ENCODE measurements around the gene EPG5. TPM values are rescaled to one million over a fixed set of nuclear protein-coding genes. Genes with fewer than 3 reads are reported as not detected.
A peak's percentile ranks its signal among the peaks of the same experiment; 100 is the strongest.

EPG5 gene
- total and polyA plus RNA-seq, 10 of the 15 experiments (the other 5 are each of a cell fraction or from before 2014, with no cell fraction given) = 1.9 to 27.7 (median 9.0) TPM

- BruUV-seq (replicated peaks) = no TSS peak
- 76% methylated on average over 8 of the region's 8 CpGs for WGBS (ENCODE audit: insufficient coverage, insufficient replicate concordance, low lambda C conversion rate, missing lambda C conversion rate)
- intact Hi-C loops (cut with micrococcal nuclease; ENCODE audit: unreplicated experiment) = no loop called here
- Histone ChIP-seq H3K27ac (ENCODE audit: control insufficient read depth, insufficient read depth) (no peak overlapping the region), H3K4me2 (ENCODE audit: control insufficient read depth, insufficient read depth) (no peak overlapping the region), H4K20me1 (ENCODE audit: control insufficient read depth, insufficient read depth) (no peaks in the 10 kb centered on the region; the same call in 1 of the 2 replicates), H3K9me3 (replicated peaks; ENCODE audit: control insufficient read depth, insufficient read depth, low read length) (no peaks in the 10 kb centered on the region), H3K9ac (ENCODE audit: control insufficient read depth, insufficient read depth, low read length) (no peak overlapping the region), H2AFZ (ENCODE audit: control insufficient read depth, low read depth, low read length) (no peak overlapping the region), H3K4me1 (ENCODE audit: control insufficient read depth, insufficient read depth, low read length) (no peaks in the 10 kb centered on the region), H3K79me2 (ENCODE audit: control insufficient read depth, insufficient read depth, low read length) (no peaks in the 10 kb centered on the region), H3K36me3 (ENCODE audit: control insufficient read depth in 2 of 2, insufficient read depth in 2 of 2, low read length in 1 of 2) (peaks cover 7 to 27% of the 10 kb centered on the region in 2 experiments), H3K4me3 (no peak overlapping the region), H3K27me3 (replicated peaks in 1 of 2; ENCODE audit: control insufficient read depth in 2 of 2, insufficient read depth in 2 of 2, low read length in 1 of 2) (no peaks in the 10 kb centered on the region)
- RAD21 ChIA-PET (ENCODE audit: unreplicated experiment) = no interaction called here
- in situ Hi-C loops (cut with MboI) = no loop called here
- TF ChIP-seq, protein P1, sequence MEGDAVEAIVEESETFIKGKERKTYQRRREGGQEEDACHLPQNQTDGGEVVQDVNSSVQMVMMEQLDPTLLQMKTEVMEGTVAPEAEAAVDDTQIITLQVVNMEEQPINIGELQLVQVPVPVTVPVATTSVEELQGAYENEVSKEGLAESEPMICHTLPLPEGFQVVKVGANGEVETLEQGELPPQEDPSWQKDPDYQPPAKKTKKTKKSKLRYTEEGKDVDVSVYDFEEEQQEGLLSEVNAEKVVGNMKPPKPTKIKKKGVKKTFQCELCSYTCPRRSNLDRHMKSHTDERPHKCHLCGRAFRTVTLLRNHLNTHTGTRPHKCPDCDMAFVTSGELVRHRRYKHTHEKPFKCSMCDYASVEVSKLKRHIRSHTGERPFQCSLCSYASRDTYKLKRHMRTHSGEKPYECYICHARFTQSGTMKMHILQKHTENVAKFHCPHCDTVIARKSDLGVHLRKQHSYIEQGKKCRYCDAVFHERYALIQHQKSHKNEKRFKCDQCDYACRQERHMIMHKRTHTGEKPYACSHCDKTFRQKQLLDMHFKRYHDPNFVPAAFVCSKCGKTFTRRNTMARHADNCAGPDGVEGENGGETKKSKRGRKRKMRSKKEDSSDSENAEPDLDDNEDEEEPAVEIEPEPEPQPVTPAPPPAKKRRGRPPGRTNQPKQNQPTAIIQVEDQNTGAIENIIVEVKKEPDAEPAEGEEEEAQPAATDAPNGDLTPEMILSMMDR (IDR thresholded peaks at IDR 0.05 in 2 of 3, conservative IDR thresholded peaks at IDR 0.05 in 1 of 3; ENCODE audit: control insufficient read depth in 2 of 3, extremely low read depth in 1 of 3, insufficient read depth in 1 of 3, low read depth in 3 of 3, low read length in 3 of 3) = peak in 2 of 3 experiments; percentile 23 to 31; a peak in 3 of 6 replicates
- TF ChIP-seq ASH2L (IDR thresholded peaks at IDR 0.05; ENCODE audit: borderline replicate concordance, low read depth) = no peak
- TF ChIP-seq E2F8 (IDR thresholded peaks at IDR 0.05; ENCODE audit: low read depth, partially characterized antibody) = no peak
- ATAC-seq = peak; percentile 69
- no peak for DNase-seq (ENCODE audit: low read depth, low spot score)
- SMC1A ChIA-PET (ENCODE audit: uncharacterized antibody, unreplicated experiment) = interaction anchor here (0.7 to 1.5 kb wide), 3 partner anchors 15 to 249 kb away, joined by 3 to 4 read pairs (median 3); no protein-coding TSS in a partner anchor
- POLR2A ChIA-PET = no interaction called here
- CTCF ChIA-PET = interaction anchor here (0.7 to 1.6 kb wide), 4 partner anchors 36 to 252 kb away, joined by 3 to 7 read pairs (median 6); no protein-coding TSS in a partner anchor
- no peak for FAIRE-seq
These were observed 50.8 kb downstream of the EPG5 start for GRCh38 chr18:45916302-45916701.
